Measurements from ENCODE around the gene BSN.

BSN gene

GRCh38 chr3:49566312-49566711 is 12.0 kb downstream of the BSN start:
- TF ChIP-seq POLR2AphosphoS5 (IDR thresholded peaks at IDR 0.05; ENCODE audit: low read depth, low read length) (no peak), SIN3A (IDR thresholded peaks at IDR 0.05; ENCODE audit: borderline replicate concordance, insufficient read depth, low read length) (no peak), REST (IDR thresholded peaks at IDR 0.05; ENCODE audit: insufficient read depth in 1 of 2, low read depth in 2 of 2, low read length in 2 of 2) (no peak), FOXP2 (optimal IDR thresholded peaks at IDR 0.05; ENCODE audit: borderline replicate concordance, extremely low read depth, extremely low read length, insufficient read depth) (no peak), TAF1 (IDR thresholded peaks at IDR 0.05; ENCODE audit: borderline replicate concordance, insufficient read depth, low read length) (no peak)

GRCh38 chr3:49567406-49567805 is 13.1 kb downstream of the BSN start:
- no peak for TF ChIP-seq FOXP2 (optimal IDR thresholded peaks at IDR 0.05; ENCODE audit: borderline replicate concordance, extremely low read depth, extremely low read length, insufficient read depth)

GRCh38 chr3:49568965-49569364 is 14.7 kb downstream of the BSN start:
- TF ChIP-seq FOXP2 (optimal IDR thresholded peaks at IDR 0.05; ENCODE audit: borderline replicate concordance, extremely low read depth, extremely low read length, insufficient read depth) (no peak), POLR2AphosphoS5 (IDR thresholded peaks at IDR 0.05; ENCODE audit: low read depth, low read length) (no peak), TAF1 (IDR thresholded peaks at IDR 0.05; ENCODE audit: borderline replicate concordance, insufficient read depth, low read length) (no peak), SIN3A (IDR thresholded peaks at IDR 0.05; ENCODE audit: borderline replicate concordance, insufficient read depth, low read length) (no peak)

GRCh38 chr3:49570028-49570654 is 15.9 kb downstream of the BSN start:
- TF ChIP-seq FOXP2 (optimal IDR thresholded peaks at IDR 0.05; ENCODE audit: borderline replicate concordance, extremely low read depth, extremely low read length, insufficient read depth), result no peak
- no peak for TF ChIP-seq REST (IDR thresholded peaks at IDR 0.05; ENCODE audit: insufficient read depth in 1 of 2, low read depth in 2 of 2, low read length in 2 of 2)
- TF ChIP-seq POLR2AphosphoS5 (IDR thresholded peaks at IDR 0.05; ENCODE audit: low read depth, low read length), result no peak
- TF ChIP-seq TAF1 (IDR thresholded peaks at IDR 0.05; ENCODE audit: borderline replicate concordance, insufficient read depth, low read length), result no peak
- no peak for TF ChIP-seq SIN3A (IDR thresholded peaks at IDR 0.05; ENCODE audit: borderline replicate concordance, insufficient read depth, low read length)

- no peak for TF ChIP-seq FOXP2 (optimal IDR thresholded peaks at IDR 0.05; ENCODE audit: borderline replicate concordance, extremely low read depth, extremely low read length, insufficient read depth)
- TF ChIP-seq REST (IDR thresholded peaks at IDR 0.05; ENCODE audit: insufficient read depth in 1 of 2, low read depth in 2 of 2, low read length in 2 of 2), result no peak
- no peak for TF ChIP-seq TAF1 (IDR thresholded peaks at IDR 0.05; ENCODE audit: borderline replicate concordance, insufficient read depth, low read length)
- TF ChIP-seq POLR2AphosphoS5 (IDR thresholded peaks at IDR 0.05; ENCODE audit: low read depth, low read length), result no peak
- TF ChIP-seq SIN3A (IDR thresholded peaks at IDR 0.05; ENCODE audit: borderline replicate concordance, insufficient read depth, low read length), result no peak
These were observed 27.9 kb downstream of the BSN start for GRCh38 chr3:49582177-49582576.

- TF ChIP-seq FOXP2 (optimal IDR thresholded peaks at IDR 0.05; ENCODE audit: borderline replicate concordance, extremely low read depth, extremely low read length, insufficient read depth) (no peak), SIN3A (IDR thresholded peaks at IDR 0.05; ENCODE audit: borderline replicate concordance, insufficient read depth, low read length) (no peak), POLR2AphosphoS5 (IDR thresholded peaks at IDR 0.05; ENCODE audit: low read depth, low read length) (no peak), TAF1 (IDR thresholded peaks at IDR 0.05; ENCODE audit: borderline replicate concordance, insufficient read depth, low read length) (no peak), REST (IDR thresholded peaks at IDR 0.05; ENCODE audit: insufficient read depth in 1 of 2, low read depth in 2 of 2, low read length in 2 of 2) (no peak)
These were observed 37.3 kb downstream of the BSN start for GRCh38 chr3:49591615-49592014.
